ENCODE results near the gene SRF.

Gene SRF

GRCh38 chr6:43216200-43216599 lies 45.1 kb downstream of the SRF start:
- H3K27me3 ChIP-seq (ENCODE audit: control insufficient read depth in 3 of 3, insufficient read depth in 3 of 3, low read depth in 1 of 3, low read length in 3 of 3): no peaks in the 10 kb centered on the region
- peaks cover 1 to 53% of the 10 kb centered on the region in 2 donors for H3K36me3 ChIP-seq (replicated peaks in 1 of 2; ENCODE audit: control insufficient read depth in 2 of 2, insufficient read depth in 2 of 2, low read length in 2 of 2)
- DNase-seq (ENCODE audit: low spot score): no peak
- no peak overlapping the region for H2BK15ac ChIP-seq (ENCODE audit: low read length)
- no peak overlapping the region for H4K91ac ChIP-seq (ENCODE audit: low read depth, low read length, poor library complexity)
- no peak overlapping the region for H3K9ac ChIP-seq (ENCODE audit: low read depth, low read length, poor library complexity)
- no peak overlapping the region for H2AFZ ChIP-seq (ENCODE audit: low read length)
- no peak overlapping the region for H3K4me2 ChIP-seq (ENCODE audit: insufficient read depth, low read length, poor library complexity, severe bottlenecking)
- H3K4ac ChIP-seq (ENCODE audit: low read length): no peak overlapping the region
- no peak overlapping the region for H3K27ac ChIP-seq (replicated peaks; ENCODE audit: low read length)
- H2BK5ac ChIP-seq (ENCODE audit: low read length): no peak overlapping the region
- no peak overlapping the region for H3K4me3 ChIP-seq (ENCODE audit: low read length in 2 of 2)
- H3K18ac ChIP-seq (ENCODE audit: low read length): no peak overlapping the region
- no peak overlapping the region for H2BK120ac ChIP-seq (ENCODE audit: low read depth, low read length)
- peaks cover 2% of the 10 kb centered on the region for H3K79me1 ChIP-seq (ENCODE audit: low read depth, low read length)
- H3K4me1 ChIP-seq (ENCODE audit: control insufficient read depth in 2 of 2, insufficient read depth in 1 of 2, low read depth in 1 of 2, low read length in 2 of 2): no peaks in the 10 kb centered on the region
- WGBS, 2 donors (ENCODE audit: extremely low coverage in 2 of 2, insufficient read length in 2 of 2, insufficient replicate concordance in 1 of 2): no CpG with 5 or more reads among the region's 12 CpGs
- no peak overlapping the region for H4K8ac ChIP-seq (ENCODE audit: low read depth, low read length)
- no peak overlapping the region for H2BK12ac ChIP-seq (ENCODE audit: low read length)
- no peaks in the 10 kb centered on the region for H3K9me3 ChIP-seq (replicated peaks in 1 of 2; ENCODE audit: control insufficient read depth in 2 of 2, insufficient read depth in 1 of 2, low read depth in 1 of 2, low read length in 2 of 2)
- no peak overlapping the region for H2AK5ac ChIP-seq (ENCODE audit: low read depth, low read length)
- no peak overlapping the region for H3K23ac ChIP-seq (ENCODE audit: low read depth, low read length, poor library complexity)
- no peak overlapping the region for H3K14ac ChIP-seq (ENCODE audit: low read length)

- H3K18ac ChIP-seq (ENCODE audit: low read length): no peak overlapping the region
Measured at GRCh38 chr6:43217351-43217750, 46.3 kb downstream of the SRF start.

GRCh38 chr6:43219119-43219518 lies 48.0 kb downstream of the SRF start:
- no peak overlapping the region for H3K23ac ChIP-seq (ENCODE audit: low read depth, low read length, poor library complexity)
- peaks cover 14 to 65% of the 10 kb centered on the region in 2 donors for H3K36me3 ChIP-seq (replicated peaks in 1 of 2; ENCODE audit: control insufficient read depth in 2 of 2, insufficient read depth in 2 of 2, low read length in 2 of 2)
- H3K4me1 ChIP-seq (ENCODE audit: control insufficient read depth in 2 of 2, insufficient read depth in 1 of 2, low read depth in 1 of 2, low read length in 2 of 2): peaks cover 0 to 1% of the 10 kb centered on the region in 2 donors
- WGBS, 2 donors (ENCODE audit: extremely low coverage in 2 of 2, insufficient read length in 2 of 2, insufficient replicate concordance in 1 of 2): no CpG with 5 or more reads among the region's 3 CpGs
- no peak overlapping the region for H2BK5ac ChIP-seq (ENCODE audit: low read length)
- H3K9ac ChIP-seq (ENCODE audit: low read depth, low read length, poor library complexity): no peak overlapping the region
- H2BK15ac ChIP-seq (ENCODE audit: low read length): no peak overlapping the region
- no peaks in the 10 kb centered on the region for H3K27me3 ChIP-seq (ENCODE audit: control insufficient read depth in 3 of 3, insufficient read depth in 3 of 3, low read depth in 1 of 3, low read length in 3 of 3)
- no peak overlapping the region for H3K27ac ChIP-seq (replicated peaks; ENCODE audit: low read length)
- H3K14ac ChIP-seq (ENCODE audit: low read length): no peak overlapping the region
- H4K8ac ChIP-seq (ENCODE audit: low read depth, low read length): no peak overlapping the region
- H3K79me1 ChIP-seq (ENCODE audit: low read depth, low read length): peaks cover 4% of the 10 kb centered on the region
- no peak overlapping the region for H2AK5ac ChIP-seq (ENCODE audit: low read depth, low read length)
- H2BK12ac ChIP-seq (ENCODE audit: low read length): no peak overlapping the region
- no peak overlapping the region for H3K4me2 ChIP-seq (ENCODE audit: insufficient read depth, low read length, poor library complexity, severe bottlenecking)
- H4K91ac ChIP-seq (ENCODE audit: low read depth, low read length, poor library complexity): no peak overlapping the region
- DNase-seq (ENCODE audit: low spot score): no peak
- no peak overlapping the region for H2AFZ ChIP-seq (ENCODE audit: low read length)
- H2BK120ac ChIP-seq (ENCODE audit: low read depth, low read length): no peak overlapping the region
- no peak overlapping the region for H3K4ac ChIP-seq (ENCODE audit: low read length)
- no peak overlapping the region for H3K18ac ChIP-seq (ENCODE audit: low read length)
- H3K4me3 ChIP-seq (ENCODE audit: low read length in 2 of 2): no peak overlapping the region
- no peaks in the 10 kb centered on the region for H3K9me3 ChIP-seq (replicated peaks in 1 of 2; ENCODE audit: control insufficient read depth in 2 of 2, insufficient read depth in 1 of 2, low read depth in 1 of 2, low read length in 2 of 2)

More at GRCh38 chr6:43217351-43217750, 46.3 kb downstream of the SRF start:
- Histone ChIP-seq H3K79me1 (ENCODE audit: low read depth, low read length) (peaks cover 2% of the 10 kb centered on the region), H3K36me3 (replicated peaks in 1 of 2; ENCODE audit: control insufficient read depth in 2 of 2, insufficient read depth in 2 of 2, low read length in 2 of 2) (peaks cover 6 to 56% of the 10 kb centered on the region in 2 donors), H3K9me3 (replicated peaks in 1 of 2; ENCODE audit: control insufficient read depth in 2 of 2, insufficient read depth in 1 of 2, low read depth in 1 of 2, low read length in 2 of 2) (no peaks in the 10 kb centered on the region), H3K14ac (ENCODE audit: low read length) (no peak overlapping the region), H3K27ac (replicated peaks; ENCODE audit: low read length) (no peak overlapping the region), H2AK5ac (ENCODE audit: low read depth, low read length) (no peak overlapping the region), H4K8ac (ENCODE audit: low read depth, low read length) (no peak overlapping the region), H3K4ac (ENCODE audit: low read length) (no peak overlapping the region), H2BK12ac (ENCODE audit: low read length) (no peak overlapping the region), H2BK15ac (ENCODE audit: low read length) (no peak overlapping the region), H3K23ac (ENCODE audit: low read depth, low read length, poor library complexity) (no peak overlapping the region), H3K4me3 (ENCODE audit: low read length in 2 of 2) (no peak overlapping the region), H3K4me1 (ENCODE audit: control insufficient read depth in 2 of 2, insufficient read depth in 1 of 2, low read depth in 1 of 2, low read length in 2 of 2) (peaks cover 0 to 1% of the 10 kb centered on the region in 2 donors), H2AFZ (ENCODE audit: low read length) (no peak overlapping the region), H2BK5ac (ENCODE audit: low read length) (no peak overlapping the region), H3K27me3 (ENCODE audit: control insufficient read depth in 3 of 3, insufficient read depth in 3 of 3, low read depth in 1 of 3, low read length in 3 of 3) (no peaks in the 10 kb centered on the region), H2BK120ac (ENCODE audit: low read depth, low read length) (no peak overlapping the region), H3K9ac (ENCODE audit: low read depth, low read length, poor library complexity) (no peak overlapping the region), H4K91ac (ENCODE audit: low read depth, low read length, poor library complexity) (no peak overlapping the region), H3K4me2 (ENCODE audit: insufficient read depth, low read length, poor library complexity, severe bottlenecking) (no peak overlapping the region)
- WGBS, 2 donors (ENCODE audit: extremely low coverage in 2 of 2, insufficient read length in 2 of 2, insufficient replicate concordance in 1 of 2): no CpG with 5 or more reads among the region's 5 CpGs
- DNase-seq (ENCODE audit: low spot score): no peak

GRCh38 chr6:43219814-43220213 lies 48.7 kb downstream of the SRF start:
- Histone ChIP-seq H3K23ac (ENCODE audit: low read depth, low read length, poor library complexity) (no peak overlapping the region), H3K27ac (replicated peaks; ENCODE audit: low read length) (no peak overlapping the region), H3K79me1 (ENCODE audit: low read depth, low read length) (peaks cover 4% of the 10 kb centered on the region), H3K14ac (ENCODE audit: low read length) (peak overlapping the region; percentile 78), H3K4ac (ENCODE audit: low read length) (no peak overlapping the region), H3K9ac (ENCODE audit: low read depth, low read length, poor library complexity) (no peak overlapping the region), H3K4me2 (ENCODE audit: insufficient read depth, low read length, poor library complexity, severe bottlenecking) (no peak overlapping the region), H3K18ac (ENCODE audit: low read length) (no peak overlapping the region), H2BK12ac (ENCODE audit: low read length) (no peak overlapping the region), H3K36me3 (replicated peaks in 1 of 2; ENCODE audit: control insufficient read depth in 2 of 2, insufficient read depth in 2 of 2, low read length in 2 of 2) (peaks cover 17 to 71% of the 10 kb centered on the region in 2 donors), H2BK5ac (ENCODE audit: low read length) (no peak overlapping the region), H3K27me3 (ENCODE audit: control insufficient read depth in 3 of 3, insufficient read depth in 3 of 3, low read depth in 1 of 3, low read length in 3 of 3) (no peaks in the 10 kb centered on the region), H4K91ac (ENCODE audit: low read depth, low read length, poor library complexity) (no peak overlapping the region), H3K9me3 (replicated peaks in 1 of 2; ENCODE audit: control insufficient read depth in 2 of 2, insufficient read depth in 1 of 2, low read depth in 1 of 2, low read length in 2 of 2) (no peaks in the 10 kb centered on the region), H2AK5ac (ENCODE audit: low read depth, low read length) (no peak overlapping the region), H3K4me1 (ENCODE audit: control insufficient read depth in 2 of 2, insufficient read depth in 1 of 2, low read depth in 1 of 2, low read length in 2 of 2) (peaks cover 0 to 1% of the 10 kb centered on the region in 2 donors), H3K4me3 (ENCODE audit: low read length in 2 of 2) (no peak overlapping the region), H4K8ac (ENCODE audit: low read depth, low read length) (no peak overlapping the region), H2AFZ (ENCODE audit: low read length) (no peak overlapping the region), H2BK120ac (ENCODE audit: low read depth, low read length) (no peak overlapping the region), H2BK15ac (ENCODE audit: low read length) (no peak overlapping the region)
- DNase-seq (ENCODE audit: low spot score): no peak
- WGBS, 2 donors (ENCODE audit: extremely low coverage in 2 of 2, insufficient read length in 2 of 2, insufficient replicate concordance in 1 of 2): no CpG with 5 or more reads among the region's 7 CpGs
